ENCODE data around the gene CLIP3. TPM values are rescaled to one million over a fixed set of nuclear protein-coding genes. Genes with fewer than 3 reads are reported as not detected.

The CLIP3 gene
- total RNA-seq (2022; extraction: Qiagen RNA extraction; ENCODE audit: low read depth), result 0.67 to 0.94 TPM (median 0.72 TPM) in 5 replicates

GRCh38 chr19:36032251-36033104 is at the start of gene CLIP3:
CLIP3 (minus strand) TSS chr19:36032873; CDS start chr19:36032357, 516 bp downstream.

GRCh38 chr19:36054733-36055686 is 22.3 kb upstream of the CLIP3 start, which contains the start of gene WDR62:
WDR62 (plus strand) TSS chr19:36054897; CDS start chr19:36054972, 75 bp downstream.

DNA sequence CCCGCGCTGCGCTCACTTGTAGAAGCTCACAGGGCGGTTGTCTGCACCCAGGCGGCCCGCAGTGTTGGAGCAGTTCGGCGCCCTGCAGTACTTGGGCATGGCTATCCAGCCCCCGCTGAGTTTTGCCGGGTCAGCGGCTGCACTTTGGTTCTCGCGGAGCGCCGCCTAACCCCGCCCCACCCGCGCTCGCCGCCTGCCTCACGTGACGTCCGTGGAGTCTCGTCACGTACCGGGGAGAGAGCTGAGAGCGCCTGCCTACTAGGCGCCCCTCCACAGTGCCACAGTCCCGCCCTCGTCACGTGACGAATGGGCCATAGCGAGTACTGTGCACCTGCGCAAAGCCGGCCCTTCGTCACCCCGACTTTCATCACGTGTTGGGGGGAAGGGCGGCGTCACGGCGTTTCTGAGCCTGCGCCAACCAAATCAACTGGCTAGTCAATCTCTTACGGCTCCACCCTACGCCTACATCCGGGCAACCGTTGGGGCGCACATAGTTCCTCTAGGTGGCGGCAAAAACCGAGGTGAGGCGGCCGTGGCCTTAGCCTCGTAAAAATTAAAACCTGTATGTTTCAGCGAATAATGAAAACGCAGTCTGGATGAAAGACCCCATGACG is 21.6 kb upstream of the CLIP3 start, which contains the start of gene THAP8:
Gene THAP8 (minus strand): TSS at position 167 of the 614 bp plus-strand sequence. CDS start 68 bp downstream, at position 99.

GRCh38 chr19:36014012-36014924 is 18.4 kb downstream of the CLIP3 start, which contains the start of gene ALKBH6:
ALKBH6 (minus strand) TSS chr19:36014213; CDS start chr19:36013397, 816 bp downstream.

DNA sequence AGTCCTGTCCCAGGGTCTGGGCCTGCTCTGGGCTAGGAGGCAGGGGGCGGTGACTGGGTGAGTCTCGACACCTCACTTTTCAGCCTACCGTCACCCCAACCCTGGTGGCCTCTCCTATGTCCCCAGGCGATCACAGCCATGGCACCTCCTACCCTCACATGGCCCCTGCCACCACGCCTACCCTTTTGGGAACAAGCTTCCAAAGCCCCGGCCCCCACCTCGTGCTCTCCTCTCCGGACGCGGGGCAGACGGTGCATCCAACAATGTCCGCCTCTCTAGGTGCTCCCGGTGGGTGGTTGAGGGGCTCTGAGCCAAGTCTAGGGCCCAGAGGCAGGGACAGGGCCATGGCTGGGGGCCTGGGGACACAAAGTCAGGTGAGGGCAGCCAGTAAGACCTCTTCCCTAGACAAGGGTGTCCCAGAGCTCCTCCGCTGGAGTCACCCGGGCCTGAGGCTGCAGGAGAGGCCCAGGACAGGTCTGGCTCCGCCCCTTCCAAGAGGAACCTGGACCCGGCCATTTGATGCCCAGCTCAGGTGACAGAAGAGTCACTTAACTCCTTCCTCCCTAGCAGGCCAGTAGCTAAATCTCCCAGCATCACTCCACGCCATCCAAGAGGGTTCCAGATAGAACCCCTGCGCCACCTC is 24.2 kb downstream of the CLIP3 start, which contains the start of gene SYNE4:
Gene SYNE4 (minus strand): TSS at position 478 of the 643 bp plus-strand sequence. CDS start 132 bp downstream, at position 346.

DNA sequence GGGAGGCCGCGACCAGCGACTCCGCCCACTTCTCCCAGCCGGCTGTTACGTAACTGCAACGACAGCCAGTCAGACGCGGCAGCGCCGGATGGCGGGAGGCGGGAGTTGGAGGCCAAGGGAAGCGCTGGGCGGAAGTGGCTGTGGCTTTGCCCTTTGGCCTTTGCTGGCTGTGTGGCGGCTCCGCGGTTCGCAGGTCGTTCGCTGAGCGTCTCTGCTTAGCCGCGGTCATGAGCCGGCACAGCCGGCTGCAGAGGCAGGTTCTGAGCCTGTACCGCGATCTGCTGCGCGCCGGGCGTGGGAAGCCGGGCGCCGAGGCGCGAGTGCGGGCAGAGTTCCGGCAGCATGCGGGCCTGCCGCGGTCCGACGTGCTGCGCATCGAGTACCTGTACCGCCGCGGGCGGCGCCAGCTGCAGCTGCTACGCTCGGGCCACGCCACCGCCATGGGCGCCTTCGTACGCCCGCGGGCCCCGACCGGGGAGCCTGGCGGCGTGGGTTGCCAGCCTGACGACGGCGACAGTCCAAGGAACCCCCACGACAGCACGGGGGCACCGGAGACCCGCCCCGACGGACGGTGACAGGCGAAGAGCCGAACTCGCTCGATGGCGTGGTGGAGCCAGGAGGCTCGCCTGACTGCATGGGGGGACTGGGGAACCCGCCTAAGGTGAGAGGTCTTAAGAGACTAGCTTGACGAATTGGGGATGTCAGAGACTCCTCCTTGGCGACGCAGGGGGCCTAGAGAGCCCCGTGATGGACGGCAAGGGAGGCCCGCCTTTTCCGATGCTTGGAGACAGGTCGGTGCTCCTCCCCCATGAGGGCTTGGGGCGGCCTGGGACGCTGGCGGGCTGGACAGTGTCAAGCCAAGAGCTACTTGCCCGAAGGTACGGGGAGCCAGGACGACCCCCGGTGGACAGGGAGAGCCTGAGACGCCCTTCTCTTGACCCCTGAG is 37.4 kb downstream of the CLIP3 start, which contains the start of gene SDHAF1:
Gene SDHAF1 (plus strand): TSS at position 141 of the 946 bp plus-strand sequence. CDS start 87 bp downstream, at position 228.

Other genes starting within 250 kb of the CLIP3 start
- gene PRODH2, start 220.0 kb downstream of the CLIP3 start, total RNA-seq (2022; extraction: Qiagen RNA extraction; ENCODE audit: low read depth), result 0.18 to 0.80 TPM (median 0.29 TPM) in 5 replicates
- 0.41 to 0.75 TPM (median 0.59 TPM) in 5 replicates for gene NPHS1, start 180.4 kb downstream of the CLIP3 start, total RNA-seq (2022; extraction: Qiagen RNA extraction; ENCODE audit: low read depth)
- gene KIRREL2, start 176.0 kb downstream of the CLIP3 start, total RNA-seq (2022; extraction: Qiagen RNA extraction; ENCODE audit: low read depth), result 0.46 to 0.74 TPM (median 0.53 TPM) in 5 replicates
- 65.9 to 95.9 TPM (median 93.4 TPM) in 5 replicates for gene APLP1, start 164.3 kb downstream of the CLIP3 start, total RNA-seq (2022; extraction: Qiagen RNA extraction; ENCODE audit: low read depth)
- 4.8 to 7.4 TPM (median 6.3 TPM) in 5 replicates for gene NFKBID, start 132.3 kb downstream of the CLIP3 start, total RNA-seq (2022; extraction: Qiagen RNA extraction; ENCODE audit: low read depth)
- 0.28 to 0.45 TPM in 2 of 5 replicates, not detected in the others for gene HCST, start 130.3 kb downstream of the CLIP3 start, total RNA-seq (2022; extraction: Qiagen RNA extraction; ENCODE audit: low read depth)
- not detected in 5 replicates for gene TYROBP, start 124.6 kb downstream of the CLIP3 start, total RNA-seq (2022; extraction: Qiagen RNA extraction; ENCODE audit: low read depth)
- 13.5 to 23.2 TPM (median 21.2 TPM) in 5 replicates for gene LRFN3, start 96.5 kb downstream of the CLIP3 start, total RNA-seq (2022; extraction: Qiagen RNA extraction; ENCODE audit: low read depth)
- 38.3 to 50.7 TPM (median 48.4 TPM) in 5 replicates for gene SDHAF1, start 37.7 kb downstream of the CLIP3 start, total RNA-seq (2022; extraction: Qiagen RNA extraction; ENCODE audit: low read depth)
- gene SYNE4, start 24.1 kb downstream of the CLIP3 start, total RNA-seq (2022; extraction: Qiagen RNA extraction; ENCODE audit: low read depth), result 0.14 to 0.53 TPM (median 0.25 TPM) in 5 replicates
- 19.6 to 28.5 TPM (median 26.6 TPM) in 5 replicates for gene ALKBH6, start 18.7 kb downstream of the CLIP3 start, total RNA-seq (2022; extraction: Qiagen RNA extraction; ENCODE audit: low read depth)
- gene THAP8, start 21.4 kb upstream of the CLIP3 start, total RNA-seq (2022; extraction: Qiagen RNA extraction; ENCODE audit: low read depth), result 5.3 to 6.8 TPM (median 6.3 TPM) in 5 replicates
- gene WDR62, start 22.0 kb upstream of the CLIP3 start, total RNA-seq (2022; extraction: Qiagen RNA extraction; ENCODE audit: low read depth), result 20.3 to 27.6 TPM (median 24.5 TPM) in 5 replicates
- gene OVOL3, start 78.3 kb upstream of the CLIP3 start, total RNA-seq (2022; extraction: Qiagen RNA extraction; ENCODE audit: low read depth), result 0.24 to 0.36 TPM in 2 of 5 replicates, not detected in the others
- 232 to 261 TPM (median 252 TPM) in 5 replicates for gene POLR2I, start 82.0 kb upstream of the CLIP3 start, total RNA-seq (2022; extraction: Qiagen RNA extraction; ENCODE audit: low read depth)
- gene TBCB, start 82.6 kb upstream of the CLIP3 start, total RNA-seq (2022; extraction: Qiagen RNA extraction; ENCODE audit: low read depth), result 434 to 558 TPM (median 540 TPM) in 5 replicates
- 1,491 to 2,296 TPM (median 2,099 TPM) in 5 replicates for gene CAPNS1, start 107.2 kb upstream of the CLIP3 start, total RNA-seq (2022; extraction: Qiagen RNA extraction; ENCODE audit: low read depth)
- gene COX7A1, start 119.6 kb upstream of the CLIP3 start, total RNA-seq (2022; extraction: Qiagen RNA extraction; ENCODE audit: low read depth), result not detected in 5 replicates
- 3.8 to 4.5 TPM (median 4.3 TPM) in 5 replicates for gene ZNF565, start 181.8 kb upstream of the CLIP3 start, total RNA-seq (2022; extraction: Qiagen RNA extraction; ENCODE audit: low read depth)
- 97.8 to 164 TPM (median 120 TPM) in 5 replicates for gene ZNF146, start 182.2 kb upstream of the CLIP3 start, total RNA-seq (2022; extraction: Qiagen RNA extraction; ENCODE audit: low read depth)

Data from A549 treated with GW870086 at 1 μM for 4 hours (cell line).